Measurements from ENCODE around the gene PIR.

Gene PIR

DNA sequence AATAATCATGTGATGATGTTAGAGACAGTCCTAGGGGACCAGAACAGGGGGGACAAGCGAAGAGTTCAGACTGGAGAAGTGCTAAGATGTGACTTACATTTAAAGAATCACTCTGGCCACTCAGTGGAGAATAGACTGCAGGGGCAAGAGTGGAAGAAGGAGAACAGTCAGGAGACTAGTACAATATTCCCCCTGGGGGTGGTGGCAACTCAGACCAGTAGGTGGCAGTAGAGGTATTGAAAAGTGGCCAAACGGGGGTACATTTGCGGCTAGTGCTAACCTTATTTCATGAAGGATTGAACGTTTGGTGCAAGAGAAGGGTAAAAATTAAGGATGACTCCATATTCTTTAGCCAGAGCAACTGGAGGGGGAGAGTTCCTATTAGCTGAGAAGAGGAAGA, 4.7 kb upstream of the PIR start:
- H3K27ac ChIP-seq: no peak overlapping the region
- POLR2A ChIA-PET (ENCODE audit: low non-redundant PET): no interaction called here
- CTCF ChIA-PET: interaction anchor here (0.6 to 0.7 kb wide), 2 partner anchors 261 to 1382 kb away, joined by 3 read pairs; no protein-coding TSS in a partner anchor
- TF ChIP-seq, protein P1, sequence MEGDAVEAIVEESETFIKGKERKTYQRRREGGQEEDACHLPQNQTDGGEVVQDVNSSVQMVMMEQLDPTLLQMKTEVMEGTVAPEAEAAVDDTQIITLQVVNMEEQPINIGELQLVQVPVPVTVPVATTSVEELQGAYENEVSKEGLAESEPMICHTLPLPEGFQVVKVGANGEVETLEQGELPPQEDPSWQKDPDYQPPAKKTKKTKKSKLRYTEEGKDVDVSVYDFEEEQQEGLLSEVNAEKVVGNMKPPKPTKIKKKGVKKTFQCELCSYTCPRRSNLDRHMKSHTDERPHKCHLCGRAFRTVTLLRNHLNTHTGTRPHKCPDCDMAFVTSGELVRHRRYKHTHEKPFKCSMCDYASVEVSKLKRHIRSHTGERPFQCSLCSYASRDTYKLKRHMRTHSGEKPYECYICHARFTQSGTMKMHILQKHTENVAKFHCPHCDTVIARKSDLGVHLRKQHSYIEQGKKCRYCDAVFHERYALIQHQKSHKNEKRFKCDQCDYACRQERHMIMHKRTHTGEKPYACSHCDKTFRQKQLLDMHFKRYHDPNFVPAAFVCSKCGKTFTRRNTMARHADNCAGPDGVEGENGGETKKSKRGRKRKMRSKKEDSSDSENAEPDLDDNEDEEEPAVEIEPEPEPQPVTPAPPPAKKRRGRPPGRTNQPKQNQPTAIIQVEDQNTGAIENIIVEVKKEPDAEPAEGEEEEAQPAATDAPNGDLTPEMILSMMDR (conservative IDR thresholded peaks at IDR 0.05; ENCODE audit: low read depth): peak; percentile 30
- DNase-seq (ENCODE audit: low spot score): peak; percentile 52

DNA sequence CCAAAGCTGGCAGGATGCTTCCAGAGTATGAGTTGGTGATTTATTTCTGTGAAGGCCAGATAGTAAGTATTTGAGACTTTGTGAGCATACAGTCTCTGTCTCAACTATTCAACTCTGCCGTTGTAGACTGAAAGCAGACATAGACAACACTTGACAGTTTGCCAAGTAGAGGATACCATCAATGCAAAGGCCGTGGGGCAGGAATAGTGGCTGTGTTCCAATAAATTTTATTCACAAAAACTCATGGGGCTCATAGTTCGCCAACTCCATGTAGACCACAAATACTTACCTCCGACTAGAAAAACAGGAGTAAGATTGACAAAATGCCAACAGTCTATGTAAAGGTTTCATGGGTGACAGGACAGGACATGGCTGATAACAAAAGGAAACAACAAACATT, 3.7 kb upstream of the PIR start:
- POLR2A ChIA-PET (ENCODE audit: low non-redundant PET): no interaction called here
- TF ChIP-seq, protein P1 (conservative IDR thresholded peaks at IDR 0.05; ENCODE audit: low read depth): no peak
- no peak for DNase-seq (ENCODE audit: low spot score)
- CTCF ChIA-PET: no interaction called here
- H3K27ac ChIP-seq: no peak overlapping the region

DNA sequence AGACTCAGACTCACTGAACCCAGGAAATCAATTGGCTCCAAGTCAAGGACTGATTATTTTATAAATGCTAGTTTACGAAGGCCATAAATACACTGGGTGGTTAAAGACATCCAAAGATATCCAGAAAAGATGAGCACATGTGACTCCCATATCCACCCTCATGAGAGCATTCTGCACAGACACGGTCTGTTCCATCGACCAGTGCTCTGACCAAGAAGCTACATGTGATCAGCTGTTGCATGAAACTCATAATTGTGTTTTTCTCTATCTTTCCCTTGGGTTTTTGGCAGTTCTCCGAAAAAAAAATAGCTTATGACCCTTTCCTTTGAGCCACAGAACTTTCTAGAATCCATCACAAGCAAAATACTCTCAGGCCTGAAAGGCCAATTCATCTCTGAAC, 2.7 kb upstream of the PIR start:
- no peak overlapping the region for H3K27ac ChIP-seq
- CTCF ChIA-PET: no interaction called here

DNA sequence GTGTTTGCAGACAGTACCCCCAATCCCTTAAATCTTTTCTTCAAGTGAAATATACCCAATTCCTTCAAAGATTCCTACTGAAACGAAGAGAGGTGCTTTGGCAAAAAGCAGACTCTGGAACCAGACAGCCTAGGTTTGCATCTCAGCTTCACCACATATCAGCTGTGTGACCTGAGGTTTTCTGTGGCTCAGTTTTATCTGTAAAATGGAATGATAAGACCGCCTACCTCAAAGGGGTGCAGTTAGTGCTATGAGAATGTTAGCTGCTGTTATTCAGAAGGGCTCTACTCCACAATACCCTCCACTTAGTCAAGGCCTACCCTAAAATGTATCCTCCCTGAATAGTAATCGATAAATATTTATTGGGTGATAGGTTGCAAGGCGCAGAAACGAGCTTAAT, 664 bp downstream of the PIR start:
- no peak overlapping the region for H3K27ac ChIP-seq
- ChIA-PET CTCF (interaction anchor here (0.6 to 0.8 kb wide), 3 partner anchors 10 to 1454 kb away, joined by 3 read pairs; no protein-coding TSS in a partner anchor), POLR2A (ENCODE audit: low non-redundant PET) (no interaction called here)
- TF ChIP-seq, protein P1 (conservative IDR thresholded peaks at IDR 0.05; ENCODE audit: low read depth): no peak
- DNase-seq (ENCODE audit: low spot score): no peak

More for the DNA sequence above, 2.7 kb upstream of the PIR start:
- POLR2A ChIA-PET (ENCODE audit: low non-redundant PET): interaction anchor here (0.7 kb wide), 1 partner anchor 110 kb away, joined by 3 read pairs; no protein-coding TSS in a partner anchor
- no peak for DNase-seq (ENCODE audit: low spot score)
- TF ChIP-seq, protein P1 (conservative IDR thresholded peaks at IDR 0.05; ENCODE audit: low read depth): no peak

DNA sequence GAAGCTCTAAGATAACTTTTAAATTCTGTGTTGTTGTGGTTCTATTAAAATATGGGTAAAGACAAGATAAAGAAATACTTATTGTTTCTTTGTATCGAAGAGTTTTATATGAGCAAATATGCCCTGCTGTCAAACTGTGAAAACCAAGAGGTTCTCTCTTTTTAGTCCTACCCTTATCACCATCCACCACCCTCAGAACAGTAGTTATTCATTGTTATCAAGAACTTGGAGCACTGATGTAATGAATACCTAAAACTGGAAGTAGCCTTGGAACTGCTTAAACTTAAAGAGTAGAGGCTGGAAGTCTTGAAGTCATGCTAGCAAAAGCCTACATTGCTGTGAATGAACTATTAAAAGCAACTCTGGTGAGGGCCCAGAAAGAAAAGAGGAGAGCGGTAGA, 9.2 kb downstream of the PIR start:
- ChIA-PET POLR2A (ENCODE audit: low non-redundant PET) (no interaction called here), CTCF (interaction anchor here (0.6 kb wide), 1 partner anchor 283 kb away, joined by 3 read pairs; no protein-coding TSS in a partner anchor)
- no peak overlapping the region for H3K27ac ChIP-seq
- no peak for DNase-seq (ENCODE audit: low spot score)
- TF ChIP-seq, protein P1 (conservative IDR thresholded peaks at IDR 0.05; ENCODE audit: low read depth): no peak

DNA sequence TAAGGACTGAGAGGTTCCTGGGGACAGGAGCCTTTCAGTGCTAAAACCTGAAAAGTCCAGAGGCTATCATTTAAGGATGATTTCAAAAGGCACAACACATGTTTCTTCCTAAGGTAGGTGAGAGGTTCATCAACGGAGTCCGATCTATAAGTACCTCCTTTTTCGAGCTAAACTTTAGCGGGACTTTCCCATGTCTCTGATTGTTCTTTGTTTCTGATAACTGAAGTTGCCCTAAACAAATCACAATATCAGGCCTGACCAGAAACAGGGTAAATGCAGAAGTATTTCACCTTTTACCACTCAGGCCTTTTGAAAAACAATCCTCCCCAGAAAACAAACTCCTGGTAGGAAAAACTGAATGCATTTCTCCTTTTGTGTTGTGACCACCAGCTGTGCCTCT, 17.6 kb downstream of the PIR start:
- no peak overlapping the region for H3K27ac ChIP-seq
- ChIA-PET CTCF (no interaction called here), POLR2A (ENCODE audit: low non-redundant PET) (no interaction called here)
- no peak for DNase-seq (ENCODE audit: low spot score)
- TF ChIP-seq, protein P1 (conservative IDR thresholded peaks at IDR 0.05; ENCODE audit: low read depth): no peak

Data from RWPE1 (cell line).